Measurements from ENCODE around the gene ZNF3.
A peak's percentile ranks its signal among the peaks of the same experiment; 100 is the strongest.

DNA sequence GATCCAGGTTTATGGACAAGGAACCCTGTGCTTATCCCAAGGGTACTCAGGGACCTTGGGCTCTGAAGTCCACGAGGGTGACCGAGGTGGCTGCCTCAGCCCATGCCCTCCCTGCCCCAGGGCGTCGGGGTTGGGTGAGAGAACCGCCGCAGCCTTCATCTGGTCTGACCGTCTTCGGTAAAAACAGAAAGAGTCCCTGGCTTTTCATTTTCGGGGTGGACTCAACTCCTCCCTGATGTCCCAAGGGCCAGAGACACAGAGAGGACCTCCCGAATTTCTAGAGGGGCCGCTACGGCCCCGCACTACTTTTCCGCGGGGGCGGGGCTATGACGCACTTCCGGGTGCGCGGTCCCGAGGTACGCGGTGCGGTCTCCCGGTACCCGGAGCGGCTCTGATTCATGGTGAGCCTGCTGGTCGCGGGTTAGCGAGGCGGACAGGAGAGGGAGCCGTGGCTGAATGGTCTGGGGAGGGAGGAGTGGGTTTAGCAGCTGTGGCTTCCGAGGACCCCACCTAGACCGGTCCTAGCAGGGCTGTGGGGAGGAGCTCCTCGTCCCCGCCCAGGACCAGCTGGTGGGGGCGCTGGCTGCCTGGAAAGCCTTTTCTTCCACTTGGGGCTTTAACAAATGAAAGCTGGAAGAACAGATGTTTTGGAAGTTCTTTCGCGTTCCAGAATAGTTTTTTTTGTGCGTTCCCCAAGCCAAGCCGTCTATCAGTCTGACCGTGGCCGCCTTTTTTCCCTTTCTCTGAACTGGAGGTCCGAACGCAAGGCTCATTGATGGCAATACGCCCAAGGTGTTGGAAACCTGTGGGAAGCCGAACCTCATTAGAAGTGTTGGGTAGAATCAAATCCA is 31.9 kb downstream of the ZNF3 start, which contains the start of gene ZSCAN21:
- TF ChIP-seq POLR2A (IDR thresholded peaks at IDR 0.05) (peak; percentile 21 to 79), CTCF (IDR thresholded peaks at IDR 0.05) (peak in 5 of 12 donors; percentile 14 to 45 (median 16))
